Natural killer cell (primary cell): Measurements from ENCODE around the gene GPBP1. TPM values are rescaled to one million over a fixed set of nuclear protein-coding genes. Genes with fewer than 3 reads are reported as not detected.

Experiments
- ATAC-seq, 3 donors: fragments of 150-1000 bp in 2 of 3; fragments of 200-7000 bp in 1 of 3; cut with Tn5 transposase; 1 replicate in 1 of 3; 2 replicates in 2 of 3; pipeline ENCODE4 v1.10.0; 2021; ENCODE audit warnings: mild to moderate bottlenecking in 2 of 3, moderate library complexity in 2 of 3
- DNase-seq, 2 donors: peaks; one replicate each; pipeline versions ENCODE4 v3.0.0 to v3.0.0-alpha.2; 2013 to 2021; ENCODE audit warnings: mixed read lengths in 1 of 2
- H3K27ac ChIP-seq: one replicate; pipeline ENCODE4 v1.5.1; 2013; ENCODE audit warnings: mild to moderate bottlenecking, low read length
- H3K27me3 ChIP-seq: one replicate; pipeline ENCODE4 v1.6.1; 2013; ENCODE audit warnings: low read length; ENCODE audit not compliant: control insufficient read depth, insufficient read depth
- H3K36me3 ChIP-seq: one replicate; pipeline ENCODE4 v1.6.1; 2013; ENCODE audit warnings: low read length; ENCODE audit not compliant: control insufficient read depth, insufficient read depth
- H3K4me1 ChIP-seq: one replicate; pipeline ENCODE4 v1.6.1; 2013; ENCODE audit warnings: low read length; ENCODE audit not compliant: control insufficient read depth, insufficient read depth
- H3K4me3 ChIP-seq: one replicate; pipeline ENCODE4 v1.5.1; 2013; ENCODE audit warnings: low read length
- H3K9me3 ChIP-seq: one replicate; pipeline ENCODE4 v1.6.1; 2013; ENCODE audit warnings: low read length; ENCODE audit not compliant: control insufficient read depth, insufficient read depth
- H3K27ac Mint-ChIP-seq, 2 donors: one replicate each; pipeline ENCODE4 v1.8.0; 2022; ENCODE audit warnings: mild to moderate bottlenecking in 2 of 2, mixed read lengths in 2 of 2, moderate library complexity in 1 of 2
- H3K27me3 Mint-ChIP-seq, 2 donors: one replicate each; pipeline ENCODE4 v1.8.0; 2022; ENCODE audit warnings: low read depth in 2 of 2, mixed read lengths in 2 of 2
- H3K36me3 Mint-ChIP-seq: one replicate; pipeline ENCODE4 v1.8.0; 2022; ENCODE audit warnings: mixed read lengths
- H3K4me1 Mint-ChIP-seq, 2 donors: one replicate each; pipeline ENCODE4 v1.8.0; 2022; ENCODE audit warnings: mixed read lengths in 2 of 2
- H3K4me3 Mint-ChIP-seq: one replicate; pipeline ENCODE4 v1.8.0; 2022; ENCODE audit warnings: mild to moderate bottlenecking, moderate library complexity, mixed read lengths
- H3K9me3 Mint-ChIP-seq, 2 donors: one replicate each; pipeline ENCODE4 v1.8.0; 2022; ENCODE audit warnings: mixed read lengths in 2 of 2
- WGBS: methylation state at CpG from one replicate; pipeline ENCODE4 v1.1.7; 2013; ENCODE audit warnings: missing lambda C conversion rate; ENCODE audit not compliant: insufficient coverage; 5-methylcytosine and 5-hydroxymethylcytosine counted together
- intact Hi-C: fragments of 100-400 bp; cut with micrococcal nuclease; formaldehyde crosslinking; loops from one replicate; pipeline ENCODE4 v1.14.2; 2022
- total RNA-seq, 4 donors: library from RNA; stranded (reverse); fragments of 120-200 nt in 1 of 4; gene quantifications; one replicate each; pipeline versions ENCODE4 v1.2.3 to v1.2.4, GENCODE V29; 2013 to 2022
- TF ChIP-seq, protein P1 (sequence below): fragments of 200-600 bp; IDR thresholded peaks from one replicate; pipeline ENCODE4 v1.8.0; 2022; ENCODE audit warnings: antibody characterized with exemption

Gene GPBP1
- total RNA-seq, 3 donors from 2014 or later (not counting 1 experiment from before 2014, with no cell fraction given), result 104 to 130 (median 118) TPM

- Mint-ChIP-seq H3K4me3 (peak overlapping the region; percentile 59), H3K27me3 (no peaks in the 10 kb centered on the region), H3K27ac (peak overlapping the region; percentile 48 to 80), H3K9me3 (no peaks in the 10 kb centered on the region), H3K4me1 (peaks cover 49 to 68% of the 10 kb centered on the region in 2 donors), H3K36me3 (no peaks in the 10 kb centered on the region)
- Histone ChIP-seq H3K27ac (no peak overlapping the region), H3K4me3 (no peak overlapping the region), H3K36me3 (peaks cover 17% of the 10 kb centered on the region), H3K4me1 (peaks cover 19% of the 10 kb centered on the region), H3K27me3 (no peaks in the 10 kb centered on the region), H3K9me3 (no peaks in the 10 kb centered on the region)
- 100% methylated on average over 2 of the region's 3 CpGs for WGBS
- intact Hi-C loops, result no loop called here
- DNase-seq, result peak in 1 of 2 donors; percentile 48
- peak; percentile 52 to 81 (median 74) for ATAC-seq
- TF ChIP-seq, protein P1, sequence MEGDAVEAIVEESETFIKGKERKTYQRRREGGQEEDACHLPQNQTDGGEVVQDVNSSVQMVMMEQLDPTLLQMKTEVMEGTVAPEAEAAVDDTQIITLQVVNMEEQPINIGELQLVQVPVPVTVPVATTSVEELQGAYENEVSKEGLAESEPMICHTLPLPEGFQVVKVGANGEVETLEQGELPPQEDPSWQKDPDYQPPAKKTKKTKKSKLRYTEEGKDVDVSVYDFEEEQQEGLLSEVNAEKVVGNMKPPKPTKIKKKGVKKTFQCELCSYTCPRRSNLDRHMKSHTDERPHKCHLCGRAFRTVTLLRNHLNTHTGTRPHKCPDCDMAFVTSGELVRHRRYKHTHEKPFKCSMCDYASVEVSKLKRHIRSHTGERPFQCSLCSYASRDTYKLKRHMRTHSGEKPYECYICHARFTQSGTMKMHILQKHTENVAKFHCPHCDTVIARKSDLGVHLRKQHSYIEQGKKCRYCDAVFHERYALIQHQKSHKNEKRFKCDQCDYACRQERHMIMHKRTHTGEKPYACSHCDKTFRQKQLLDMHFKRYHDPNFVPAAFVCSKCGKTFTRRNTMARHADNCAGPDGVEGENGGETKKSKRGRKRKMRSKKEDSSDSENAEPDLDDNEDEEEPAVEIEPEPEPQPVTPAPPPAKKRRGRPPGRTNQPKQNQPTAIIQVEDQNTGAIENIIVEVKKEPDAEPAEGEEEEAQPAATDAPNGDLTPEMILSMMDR, result no peak
Observed at GRCh38 chr5:57193757-57194413, 20.0 kb downstream of the GPBP1 start.

DNA sequence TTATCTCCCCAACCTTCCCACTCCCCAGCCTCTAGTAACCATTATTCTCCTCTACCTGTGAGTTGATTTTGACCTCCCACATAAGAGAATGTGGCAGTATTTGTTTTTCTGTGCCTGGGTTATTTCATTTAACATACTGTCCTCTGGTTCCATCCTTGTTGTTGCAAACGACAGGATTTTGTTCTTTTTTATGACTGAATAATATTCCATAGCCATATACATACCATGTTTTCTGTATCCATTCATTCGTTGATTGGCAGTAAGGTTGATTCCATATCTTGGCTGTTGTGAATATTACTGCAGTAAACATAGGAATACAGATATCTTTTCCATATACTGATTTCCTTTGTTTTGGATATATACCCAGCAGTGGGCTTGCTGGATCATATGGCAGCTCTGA, 20.8 kb downstream of the GPBP1 start:
- intact Hi-C loops, result no loop called here
- Mint-ChIP-seq H3K4me3 (no peak overlapping the region), H3K27ac (peak overlapping the region in 1 of 2 donors; percentile 52), H3K4me1 (peaks cover 52 to 68% of the 10 kb centered on the region in 2 donors), H3K9me3 (no peaks in the 10 kb centered on the region), H3K36me3 (no peaks in the 10 kb centered on the region), H3K27me3 (no peaks in the 10 kb centered on the region)
- H3K27ac ChIP-seq, result no peak overlapping the region
- H3K36me3 ChIP-seq, result peaks cover 16% of the 10 kb centered on the region
- H3K4me1 ChIP-seq, result peaks cover 13% of the 10 kb centered on the region
- H3K4me3 ChIP-seq, result no peak overlapping the region
- DNase-seq, result no peak
- WGBS, result 100% methylated on average over 1 of the region's 2 CpGs
- TF ChIP-seq, protein P1, result no peak
- H3K27me3 ChIP-seq, result no peaks in the 10 kb centered on the region
- H3K9me3 ChIP-seq, result no peaks in the 10 kb centered on the region
- ATAC-seq, result no peak

- H3K9me3 Mint-ChIP-seq, result no peaks in the 10 kb centered on the region
- no peak for DNase-seq
- intact Hi-C loops, result no loop called here
- Histone ChIP-seq H3K27me3 (no peaks in the 10 kb centered on the region), H3K4me1 (peaks cover 18% of the 10 kb centered on the region), H3K9me3 (no peaks in the 10 kb centered on the region), H3K36me3 (peaks cover 16% of the 10 kb centered on the region), H3K27ac (no peak overlapping the region), H3K4me3 (no peak overlapping the region)
- H3K4me3 Mint-ChIP-seq, result no peak overlapping the region
- H3K4me1 Mint-ChIP-seq, result peaks cover 52 to 68% of the 10 kb centered on the region in 2 donors
- peak overlapping the region in 1 of 2 donors; percentile 52 for H3K27ac Mint-ChIP-seq
- WGBS, result 89% methylated on average over 1 of the region's 2 CpGs
- no peak for ATAC-seq
- TF ChIP-seq, protein P1, result no peak
- no peaks in the 10 kb centered on the region for H3K36me3 Mint-ChIP-seq
- H3K27me3 Mint-ChIP-seq, result no peaks in the 10 kb centered on the region
Observed at GRCh38 chr5:57195060-57195459, 21.2 kb downstream of the GPBP1 start.

GRCh38 chr5:57199866-57200265, 26.0 kb downstream of the GPBP1 start:
- intact Hi-C loops, result no loop called here
- peak overlapping the region; percentile 22 for H3K4me3 Mint-ChIP-seq
- no peak overlapping the region for H3K27ac ChIP-seq
- H3K4me3 ChIP-seq, result no peak overlapping the region
- H3K27me3 Mint-ChIP-seq, result no peaks in the 10 kb centered on the region
- peaks cover 21% of the 10 kb centered on the region for H3K4me1 ChIP-seq
- H3K27ac Mint-ChIP-seq, result peak overlapping the region; percentile 10 to 56
- no peaks in the 10 kb centered on the region for H3K27me3 ChIP-seq
- no peaks in the 10 kb centered on the region for H3K36me3 Mint-ChIP-seq
- DNase-seq, result no peak
- TF ChIP-seq, protein P1, result no peak
- H3K9me3 Mint-ChIP-seq, result no peaks in the 10 kb centered on the region
- 33% methylated on average over 7 of the region's 8 CpGs for WGBS
- H3K4me1 Mint-ChIP-seq, result peaks cover 58 to 59% of the 10 kb centered on the region in 2 donors
- peaks cover 4% of the 10 kb centered on the region for H3K36me3 ChIP-seq
- H3K9me3 ChIP-seq, result no peaks in the 10 kb centered on the region
- ATAC-seq, result peak in 1 of 3 donors; percentile 7
